Thoracic aorta (tissue), 2 donors: ENCODE measurements around the gene NELFA. TPM values are rescaled to one million over a fixed set of nuclear protein-coding genes. Genes with fewer than 3 reads are reported as not detected.

ENCODE experiments used
- ATAC-seq: fragments of 150-250 bp; one replicate; pipeline ENCODE4 v1.8.0; 2017; ENCODE audit warnings: low read depth; ENCODE audit not compliant: insufficient number of reproducible peaks, low FRiP score
- DNase-seq: peaks from one replicate; pipeline ENCODE4 v3.0.0-alpha.2; 2020; ENCODE audit warnings: low spot score
- H3K27ac ChIP-seq, 2 donors: fragments of 200-600 bp; sonication (generic); 1 replicate in 1 of 2; 2 replicates in 1 of 2; pipeline ENCODE4 v1.5.1; 2016; ENCODE audit warnings: mild to moderate bottlenecking in 2 of 2, moderate library complexity in 2 of 2
- H3K27me3 ChIP-seq: fragments of 200-600 bp; sonication (generic); replicated peaks from 2 replicates; pipeline ENCODE4 v1.6.0; 2016; ENCODE audit warnings: mild to moderate bottlenecking; ENCODE audit not compliant: insufficient read depth
- H3K36me3 ChIP-seq: fragments of 200-600 bp; sonication (generic); one replicate; pipeline ENCODE4 v1.5.1; 2016
- H3K4me1 ChIP-seq, 2 donors: fragments of 200-600 bp; sonication (generic); 1 replicate in 1 of 2; 2 replicates in 1 of 2; pipeline versions ENCODE4 v1.5.1 to v1.6.0; 2016; ENCODE audit warnings: low read depth in 2 of 2, mild to moderate bottlenecking in 1 of 2; ENCODE audit not compliant: control insufficient read depth in 1 of 2
- H3K4me3 ChIP-seq: fragments of 200-600 bp; sonication (generic); 2 replicates; pipeline ENCODE4 v1.5.1; 2016; ENCODE audit warnings: mild to moderate bottlenecking
- H3K9me3 ChIP-seq: fragments of 200-600 bp; sonication (generic); 2 replicates; pipeline ENCODE4 v1.5.1; 2016
- total RNA-seq, 2 donors: library from RNA; depleted of rRNA; stranded (reverse); fragments of >200 nt; gene quantifications; one replicate each; pipeline versions ENCODE4 v1.1.0 to v1.2.3, GENCODE V29; 2016
- TF ChIP-seq, protein P1 (sequence below): fragments of 200-600 bp; sonication (generic); IDR thresholded peaks from one replicate; pipeline ENCODE4 v1.5.1; 2019; ENCODE audit warnings: antibody characterized with exemption

The NELFA gene
- total RNA-seq, 2 donors from 2014 or later, result 26.7 to 36.1 TPM

DNA sequence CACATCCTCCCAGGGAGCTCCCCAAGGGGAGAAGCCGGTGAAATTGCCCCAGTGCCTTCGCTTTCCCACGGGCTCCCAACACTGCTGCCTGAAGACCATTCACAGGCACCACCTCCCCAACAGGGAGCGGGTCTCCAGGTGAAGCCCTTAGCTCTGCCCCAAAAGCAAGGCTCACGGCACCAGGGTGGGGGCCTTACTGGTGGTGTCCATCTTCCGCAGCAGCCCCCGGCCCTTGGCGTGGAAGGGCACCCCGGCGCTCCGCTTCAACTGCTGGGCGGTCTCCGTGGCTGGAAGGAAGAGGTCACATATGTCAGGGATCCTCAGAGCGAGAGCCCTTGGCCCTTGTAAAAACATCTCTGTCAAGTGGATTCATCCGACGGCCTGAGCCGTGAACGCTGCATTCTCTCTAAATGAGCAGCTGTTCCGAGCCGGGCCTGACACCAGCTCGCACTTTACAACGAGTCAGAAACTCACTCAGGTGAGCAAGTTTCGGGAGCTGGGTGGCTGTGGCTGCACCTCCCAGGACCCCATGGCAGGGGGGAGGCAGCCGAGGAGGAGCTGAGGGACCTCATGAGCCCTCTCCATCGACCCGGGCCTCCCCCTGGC is 20.9 kb downstream of the NELFA start:
- DNase-seq, result no peak
- no peak for ATAC-seq
- peaks cover 74% of the 10 kb centered on the region for H3K36me3 ChIP-seq

DNA sequence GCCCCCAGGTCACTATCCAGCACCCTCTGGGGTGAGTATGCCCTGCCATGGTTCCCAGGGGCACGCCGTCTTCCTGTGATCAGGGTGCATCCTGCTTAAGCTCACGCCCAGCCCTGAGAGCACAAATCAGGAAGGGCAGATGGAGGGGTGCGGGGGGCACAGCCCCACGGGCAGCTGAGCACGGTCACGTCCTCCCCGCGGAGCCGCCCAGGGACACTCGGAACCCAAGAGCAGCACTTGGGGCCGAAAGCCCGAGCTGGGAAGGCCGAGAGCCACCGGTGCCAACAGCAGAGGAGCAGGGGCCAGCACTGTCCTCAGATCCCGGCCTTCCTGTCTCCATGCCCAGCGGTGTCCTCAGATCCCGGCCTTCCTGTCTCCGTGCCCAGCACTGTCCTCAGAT is 21.5 kb downstream of the NELFA start:
- no peaks in the 10 kb centered on the region for H3K27me3 ChIP-seq
- H3K27ac ChIP-seq, result no peak overlapping the region
- H3K4me3 ChIP-seq, result no peak overlapping the region
- H3K36me3 ChIP-seq, result peaks cover 80% of the 10 kb centered on the region
- ATAC-seq (no peak), DNase-seq (no peak)
- TF ChIP-seq, protein P1, sequence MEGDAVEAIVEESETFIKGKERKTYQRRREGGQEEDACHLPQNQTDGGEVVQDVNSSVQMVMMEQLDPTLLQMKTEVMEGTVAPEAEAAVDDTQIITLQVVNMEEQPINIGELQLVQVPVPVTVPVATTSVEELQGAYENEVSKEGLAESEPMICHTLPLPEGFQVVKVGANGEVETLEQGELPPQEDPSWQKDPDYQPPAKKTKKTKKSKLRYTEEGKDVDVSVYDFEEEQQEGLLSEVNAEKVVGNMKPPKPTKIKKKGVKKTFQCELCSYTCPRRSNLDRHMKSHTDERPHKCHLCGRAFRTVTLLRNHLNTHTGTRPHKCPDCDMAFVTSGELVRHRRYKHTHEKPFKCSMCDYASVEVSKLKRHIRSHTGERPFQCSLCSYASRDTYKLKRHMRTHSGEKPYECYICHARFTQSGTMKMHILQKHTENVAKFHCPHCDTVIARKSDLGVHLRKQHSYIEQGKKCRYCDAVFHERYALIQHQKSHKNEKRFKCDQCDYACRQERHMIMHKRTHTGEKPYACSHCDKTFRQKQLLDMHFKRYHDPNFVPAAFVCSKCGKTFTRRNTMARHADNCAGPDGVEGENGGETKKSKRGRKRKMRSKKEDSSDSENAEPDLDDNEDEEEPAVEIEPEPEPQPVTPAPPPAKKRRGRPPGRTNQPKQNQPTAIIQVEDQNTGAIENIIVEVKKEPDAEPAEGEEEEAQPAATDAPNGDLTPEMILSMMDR, result no peak
- H3K4me1 ChIP-seq, result peaks cover 0 to 8% of the 10 kb centered on the region in 2 donors
- no peaks in the 10 kb centered on the region for H3K9me3 ChIP-seq

More for the DNA sequence above, 20.9 kb downstream of the NELFA start:
- Histone ChIP-seq H3K4me3 (no peak overlapping the region), H3K4me1 (peaks cover 0 to 8% of the 10 kb centered on the region in 2 donors), H3K27ac (no peak overlapping the region), H3K9me3 (no peaks in the 10 kb centered on the region), H3K27me3 (no peaks in the 10 kb centered on the region)
- TF ChIP-seq, protein P1, result no peak

DNA sequence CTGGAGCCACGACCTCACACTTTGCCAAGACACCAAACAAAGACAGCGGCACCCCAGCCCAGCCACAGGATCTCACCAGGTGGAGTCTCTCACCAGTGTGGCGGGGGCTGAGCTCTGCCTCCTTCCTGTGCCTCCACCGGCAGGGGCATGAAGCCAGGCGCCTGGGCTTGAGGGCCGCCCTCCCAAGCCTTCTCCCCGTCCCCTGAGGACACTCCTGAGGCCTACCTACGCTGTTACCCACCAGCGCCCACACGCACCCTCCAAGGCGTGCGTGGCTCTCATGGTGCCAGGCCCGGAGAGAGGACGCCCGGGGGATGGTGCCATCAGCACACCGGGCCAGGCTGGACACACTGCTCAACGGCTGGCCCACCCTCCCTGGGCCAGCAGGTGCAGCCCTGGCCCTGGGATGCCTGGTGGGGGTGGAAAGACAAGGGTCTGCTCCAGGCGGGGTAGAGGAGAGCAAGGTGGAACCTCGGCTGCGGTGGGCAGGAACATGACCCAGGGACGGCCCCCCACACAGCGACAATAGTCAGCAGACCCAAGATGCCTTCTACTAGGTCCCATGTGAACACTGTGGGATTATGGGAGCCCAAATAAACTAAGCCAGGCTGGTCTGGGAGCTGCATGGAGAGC is 22.1 kb downstream of the NELFA start:
- TF ChIP-seq, protein P1, result no peak
- H3K27me3 ChIP-seq, result no peaks in the 10 kb centered on the region
- peaks cover 82% of the 10 kb centered on the region for H3K36me3 ChIP-seq
- H3K27ac ChIP-seq, result no peak overlapping the region
- DNase-seq (no peak), ATAC-seq (no peak)
- no peaks in the 10 kb centered on the region for H3K9me3 ChIP-seq
- peaks cover 0 to 8% of the 10 kb centered on the region in 2 donors for H3K4me1 ChIP-seq
- no peak overlapping the region for H3K4me3 ChIP-seq

DNA sequence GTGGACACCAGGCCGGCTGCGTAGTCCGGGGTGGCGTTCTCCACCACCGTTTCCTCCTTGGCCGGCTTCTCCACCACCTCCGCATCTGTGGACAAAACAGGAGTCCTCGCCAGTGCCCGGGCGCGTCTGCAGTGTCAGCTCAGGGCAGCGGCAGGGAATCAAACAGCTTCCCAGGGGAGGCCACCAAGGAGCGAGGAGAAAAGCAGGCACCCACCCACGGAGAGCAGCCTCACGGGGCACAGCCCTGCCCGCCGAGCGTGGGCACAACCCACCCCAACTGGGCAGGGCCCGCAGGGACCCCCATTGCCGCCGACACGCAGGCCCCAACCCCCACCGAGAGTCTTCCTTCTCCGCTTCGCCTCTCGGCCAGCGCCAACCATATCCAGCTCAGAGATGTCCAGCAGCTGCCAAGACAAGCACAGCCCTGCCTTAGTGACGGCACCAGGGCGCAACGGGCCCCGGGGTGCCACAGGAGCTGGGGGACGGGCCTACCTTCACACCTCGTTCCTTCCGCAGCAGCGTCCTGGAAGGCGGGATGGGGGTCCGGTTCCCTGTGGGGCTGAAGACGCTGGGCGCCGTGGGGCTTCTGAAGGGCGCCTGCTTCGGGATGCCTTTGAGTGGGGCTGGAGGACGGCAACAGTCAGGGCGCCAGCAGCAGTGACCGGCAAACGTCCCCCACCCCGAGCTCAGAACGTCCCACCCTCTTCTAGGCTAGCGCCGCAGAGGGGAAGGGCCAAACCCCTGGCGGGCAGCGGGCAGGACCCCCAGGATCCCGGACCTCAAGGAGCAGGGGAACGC is 22.8 kb downstream of the NELFA start:
- Histone ChIP-seq H3K36me3 (peaks cover 79% of the 10 kb centered on the region), H3K4me1 (peaks cover 0 to 8% of the 10 kb centered on the region in 2 donors), H3K9me3 (no peaks in the 10 kb centered on the region), H3K4me3 (no peak overlapping the region), H3K27me3 (no peaks in the 10 kb centered on the region), H3K27ac (no peak overlapping the region)
- no peak for DNase-seq
- TF ChIP-seq, protein P1, result no peak
- ATAC-seq, result no peak

DNA sequence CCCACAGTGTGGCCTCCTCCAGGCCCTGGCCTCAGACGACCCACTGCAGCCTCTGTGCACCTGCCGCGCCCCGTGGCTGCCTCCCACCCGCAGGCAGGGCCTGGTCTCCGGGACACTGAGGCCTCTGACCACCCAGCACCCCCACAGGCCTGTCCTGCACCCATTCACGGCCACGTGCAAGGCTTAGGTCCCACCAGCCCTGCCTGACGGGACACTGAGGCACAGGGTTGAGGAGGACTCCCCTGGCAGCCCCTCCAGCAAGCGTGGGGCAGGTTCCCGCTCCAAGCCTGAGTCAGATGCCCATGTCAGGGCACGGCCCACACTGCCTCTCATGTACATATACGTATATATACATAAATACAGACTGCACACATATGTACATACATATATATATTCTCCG is 23.5 kb downstream of the NELFA start:
- no peaks in the 10 kb centered on the region for H3K9me3 ChIP-seq
- DNase-seq (no peak), ATAC-seq (no peak)
- no peaks in the 10 kb centered on the region for H3K27me3 ChIP-seq
- H3K4me3 ChIP-seq, result no peak overlapping the region
- no peak overlapping the region for H3K27ac ChIP-seq
- peaks cover 0 to 8% of the 10 kb centered on the region in 2 donors for H3K4me1 ChIP-seq
- peaks cover 73% of the 10 kb centered on the region for H3K36me3 ChIP-seq
- TF ChIP-seq, protein P1, result no peak
